H1 (cell line): ENCODE measurements around the gene GMCL2. TPM values are rescaled to one million over a fixed set of nuclear protein-coding genes. Genes with fewer than 3 reads are reported as not detected.
A peak's percentile ranks its signal among the peaks of the same experiment; 100 is the strongest.

Experiments
- polyA plus RNA-seq, 7 experiments: library from polyadenylated mRNA; depleted of rRNA in 3 of 7; stranded (reverse) in 5 of 7; unstranded in 2 of 7; fragments of >200 nt in 5 of 7; fragments of 200-250 nt in 2 of 7; gene quantifications; 1 replicate in 5 of 7; 2 replicates in 1 of 7; 4 replicates in 1 of 7; pipeline versions ENCODE4 v1.2.1 to v1.2.3, GENCODE V29; 2011 to 2013; ENCODE audit warnings: missing spikeins in 2 of 7, mixed read lengths in 2 of 7
- total RNA-seq: library from RNA; stranded (reverse); fragmentation: NEBNext Ultra II Directional; extraction: Animal tissue kit (Norgen Biotek cat#: 25700); gene quantifications from 2 replicates; pipeline ENCODE4 v1.2.1, GENCODE V29; 2021
- TF ChIP-seq, protein P1 (sequence below): fragments of 300-600 bp; sonication (generic); IDR thresholded peaks from 2 replicates; pipeline ENCODE4 v1.7.1; 2012; ENCODE audit warnings: low read length, moderate library complexity, mild to moderate bottlenecking, inconsistent platforms; ENCODE audit not compliant: insufficient replicate concordance

Gene GMCL2
- total and polyA plus RNA-seq, 2 of the 8 experiments (the other 6 are each of a cell fraction or from before 2014, with no cell fraction given) = 0.13 TPM; not detected in 1

DNA sequence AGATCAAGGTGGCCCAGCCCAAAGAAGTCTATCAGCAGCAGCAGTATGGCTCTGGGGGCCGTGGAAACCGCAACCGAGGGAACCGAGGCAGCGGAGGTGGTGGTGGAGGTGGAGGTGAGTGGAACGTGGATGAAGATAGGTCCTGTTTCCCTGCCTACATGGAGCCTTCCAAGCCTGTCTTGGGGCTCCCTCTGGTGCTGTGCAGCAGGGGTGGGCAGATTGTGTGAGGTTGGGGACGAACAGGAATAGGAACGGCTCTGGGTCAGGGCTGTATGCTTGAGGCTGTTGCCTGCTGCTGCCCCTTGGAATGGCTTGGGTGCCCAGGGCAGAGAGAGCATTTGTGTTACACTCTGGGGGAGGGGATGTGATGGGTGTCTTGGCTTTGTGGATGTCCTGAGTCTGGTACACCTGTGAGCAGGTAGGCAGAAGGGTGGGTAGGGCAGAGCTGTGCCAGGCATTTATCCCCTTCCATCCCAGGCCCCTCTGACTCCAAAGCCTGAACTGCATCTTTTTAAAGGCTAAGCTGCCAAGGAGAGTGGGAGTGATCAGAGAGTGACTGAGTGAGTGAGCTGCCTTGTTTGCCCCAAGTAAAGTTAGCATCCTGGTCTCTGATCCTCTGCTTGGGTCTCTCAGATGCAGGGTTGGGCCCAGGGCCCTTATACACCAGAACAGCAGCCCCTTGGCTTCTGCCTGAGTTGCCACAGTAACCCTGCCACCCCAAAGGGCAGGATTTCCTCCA lies 22.3 kb upstream of the GMCL2 start (continued):
- TF ChIP-seq, protein P1, sequence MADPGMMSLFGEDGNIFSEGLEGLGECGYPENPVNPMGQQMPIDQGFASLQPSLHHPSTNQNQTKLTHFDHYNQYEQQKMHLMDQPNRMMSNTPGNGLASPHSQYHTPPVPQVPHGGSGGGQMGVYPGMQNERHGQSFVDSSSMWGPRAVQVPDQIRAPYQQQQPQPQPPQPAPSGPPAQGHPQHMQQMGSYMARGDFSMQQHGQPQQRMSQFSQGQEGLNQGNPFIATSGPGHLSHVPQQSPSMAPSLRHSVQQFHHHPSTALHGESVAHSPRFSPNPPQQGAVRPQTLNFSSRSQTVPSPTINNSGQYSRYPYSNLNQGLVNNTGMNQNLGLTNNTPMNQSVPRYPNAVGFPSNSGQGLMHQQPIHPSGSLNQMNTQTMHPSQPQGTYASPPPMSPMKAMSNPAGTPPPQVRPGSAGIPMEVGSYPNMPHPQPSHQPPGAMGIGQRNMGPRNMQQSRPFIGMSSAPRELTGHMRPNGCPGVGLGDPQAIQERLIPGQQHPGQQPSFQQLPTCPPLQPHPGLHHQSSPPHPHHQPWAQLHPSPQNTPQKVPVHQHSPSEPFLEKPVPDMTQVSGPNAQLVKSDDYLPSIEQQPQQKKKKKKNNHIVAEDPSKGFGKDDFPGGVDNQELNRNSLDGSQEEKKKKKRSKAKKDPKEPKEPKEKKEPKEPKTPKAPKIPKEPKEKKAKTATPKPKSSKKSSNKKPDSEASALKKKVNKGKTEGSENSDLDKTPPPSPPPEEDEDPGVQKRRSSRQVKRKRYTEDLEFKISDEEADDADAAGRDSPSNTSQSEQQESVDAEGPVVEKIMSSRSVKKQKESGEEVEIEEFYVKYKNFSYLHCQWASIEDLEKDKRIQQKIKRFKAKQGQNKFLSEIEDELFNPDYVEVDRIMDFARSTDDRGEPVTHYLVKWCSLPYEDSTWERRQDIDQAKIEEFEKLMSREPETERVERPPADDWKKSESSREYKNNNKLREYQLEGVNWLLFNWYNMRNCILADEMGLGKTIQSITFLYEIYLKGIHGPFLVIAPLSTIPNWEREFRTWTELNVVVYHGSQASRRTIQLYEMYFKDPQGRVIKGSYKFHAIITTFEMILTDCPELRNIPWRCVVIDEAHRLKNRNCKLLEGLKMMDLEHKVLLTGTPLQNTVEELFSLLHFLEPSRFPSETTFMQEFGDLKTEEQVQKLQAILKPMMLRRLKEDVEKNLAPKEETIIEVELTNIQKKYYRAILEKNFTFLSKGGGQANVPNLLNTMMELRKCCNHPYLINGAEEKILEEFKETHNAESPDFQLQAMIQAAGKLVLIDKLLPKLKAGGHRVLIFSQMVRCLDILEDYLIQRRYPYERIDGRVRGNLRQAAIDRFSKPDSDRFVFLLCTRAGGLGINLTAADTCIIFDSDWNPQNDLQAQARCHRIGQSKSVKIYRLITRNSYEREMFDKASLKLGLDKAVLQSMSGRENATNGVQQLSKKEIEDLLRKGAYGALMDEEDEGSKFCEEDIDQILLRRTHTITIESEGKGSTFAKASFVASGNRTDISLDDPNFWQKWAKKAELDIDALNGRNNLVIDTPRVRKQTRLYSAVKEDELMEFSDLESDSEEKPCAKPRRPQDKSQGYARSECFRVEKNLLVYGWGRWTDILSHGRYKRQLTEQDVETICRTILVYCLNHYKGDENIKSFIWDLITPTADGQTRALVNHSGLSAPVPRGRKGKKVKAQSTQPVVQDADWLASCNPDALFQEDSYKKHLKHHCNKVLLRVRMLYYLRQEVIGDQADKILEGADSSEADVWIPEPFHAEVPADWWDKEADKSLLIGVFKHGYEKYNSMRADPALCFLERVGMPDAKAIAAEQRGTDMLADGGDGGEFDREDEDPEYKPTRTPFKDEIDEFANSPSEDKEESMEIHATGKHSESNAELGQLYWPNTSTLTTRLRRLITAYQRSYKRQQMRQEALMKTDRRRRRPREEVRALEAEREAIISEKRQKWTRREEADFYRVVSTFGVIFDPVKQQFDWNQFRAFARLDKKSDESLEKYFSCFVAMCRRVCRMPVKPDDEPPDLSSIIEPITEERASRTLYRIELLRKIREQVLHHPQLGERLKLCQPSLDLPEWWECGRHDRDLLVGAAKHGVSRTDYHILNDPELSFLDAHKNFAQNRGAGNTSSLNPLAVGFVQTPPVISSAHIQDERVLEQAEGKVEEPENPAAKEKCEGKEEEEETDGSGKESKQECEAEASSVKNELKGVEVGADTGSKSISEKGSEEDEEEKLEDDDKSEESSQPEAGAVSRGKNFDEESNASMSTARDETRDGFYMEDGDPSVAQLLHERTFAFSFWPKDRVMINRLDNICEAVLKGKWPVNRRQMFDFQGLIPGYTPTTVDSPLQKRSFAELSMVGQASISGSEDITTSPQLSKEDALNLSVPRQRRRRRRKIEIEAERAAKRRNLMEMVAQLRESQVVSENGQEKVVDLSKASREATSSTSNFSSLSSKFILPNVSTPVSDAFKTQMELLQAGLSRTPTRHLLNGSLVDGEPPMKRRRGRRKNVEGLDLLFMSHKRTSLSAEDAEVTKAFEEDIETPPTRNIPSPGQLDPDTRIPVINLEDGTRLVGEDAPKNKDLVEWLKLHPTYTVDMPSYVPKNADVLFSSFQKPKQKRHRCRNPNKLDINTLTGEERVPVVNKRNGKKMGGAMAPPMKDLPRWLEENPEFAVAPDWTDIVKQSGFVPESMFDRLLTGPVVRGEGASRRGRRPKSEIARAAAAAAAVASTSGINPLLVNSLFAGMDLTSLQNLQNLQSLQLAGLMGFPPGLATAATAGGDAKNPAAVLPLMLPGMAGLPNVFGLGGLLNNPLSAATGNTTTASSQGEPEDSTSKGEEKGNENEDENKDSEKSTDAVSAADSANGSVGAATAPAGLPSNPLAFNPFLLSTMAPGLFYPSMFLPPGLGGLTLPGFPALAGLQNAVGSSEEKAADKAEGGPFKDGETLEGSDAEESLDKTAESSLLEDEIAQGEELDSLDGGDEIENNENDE = peak; percentile 3
